ENCODE data around the gene ERBB4. TPM values are rescaled to one million over a fixed set of nuclear protein-coding genes. Genes with fewer than 3 reads are reported as not detected.

ERBB4 gene
- total RNA-seq, 4 donors from 2014 or later = 0.26 to 13.3 (median 2.4) TPM

DNA sequence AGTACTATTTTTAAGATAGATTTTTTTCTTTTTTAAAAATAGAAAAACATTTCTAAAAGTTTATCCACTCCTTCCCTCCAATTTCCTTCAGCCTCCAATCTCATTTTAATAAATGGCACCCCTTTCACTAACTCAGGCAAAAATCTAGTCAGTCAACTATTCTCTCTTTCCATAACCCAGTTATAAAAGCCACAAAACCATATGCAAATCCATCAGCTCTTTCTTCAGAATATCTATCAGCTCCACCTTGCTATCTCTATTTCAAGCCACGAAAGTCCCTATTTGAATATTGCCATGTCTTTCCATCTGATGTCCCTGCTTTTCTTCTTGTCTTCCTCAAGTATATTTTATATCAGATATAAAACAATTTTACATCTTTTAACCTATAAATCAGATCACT, 397.1 kb downstream of the ERBB4 start:
- H3K4me3 ChIP-seq = no peak overlapping the region
- no peak overlapping the region for H3K27ac ChIP-seq
- no peaks in the 10 kb centered on the region for H3K36me3 ChIP-seq
- H3K27me3 ChIP-seq = no peaks in the 10 kb centered on the region
- TF ChIP-seq, protein P1, sequence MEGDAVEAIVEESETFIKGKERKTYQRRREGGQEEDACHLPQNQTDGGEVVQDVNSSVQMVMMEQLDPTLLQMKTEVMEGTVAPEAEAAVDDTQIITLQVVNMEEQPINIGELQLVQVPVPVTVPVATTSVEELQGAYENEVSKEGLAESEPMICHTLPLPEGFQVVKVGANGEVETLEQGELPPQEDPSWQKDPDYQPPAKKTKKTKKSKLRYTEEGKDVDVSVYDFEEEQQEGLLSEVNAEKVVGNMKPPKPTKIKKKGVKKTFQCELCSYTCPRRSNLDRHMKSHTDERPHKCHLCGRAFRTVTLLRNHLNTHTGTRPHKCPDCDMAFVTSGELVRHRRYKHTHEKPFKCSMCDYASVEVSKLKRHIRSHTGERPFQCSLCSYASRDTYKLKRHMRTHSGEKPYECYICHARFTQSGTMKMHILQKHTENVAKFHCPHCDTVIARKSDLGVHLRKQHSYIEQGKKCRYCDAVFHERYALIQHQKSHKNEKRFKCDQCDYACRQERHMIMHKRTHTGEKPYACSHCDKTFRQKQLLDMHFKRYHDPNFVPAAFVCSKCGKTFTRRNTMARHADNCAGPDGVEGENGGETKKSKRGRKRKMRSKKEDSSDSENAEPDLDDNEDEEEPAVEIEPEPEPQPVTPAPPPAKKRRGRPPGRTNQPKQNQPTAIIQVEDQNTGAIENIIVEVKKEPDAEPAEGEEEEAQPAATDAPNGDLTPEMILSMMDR (IDR thresholded peaks at IDR 0.05) = no peak
- no peak for TF ChIP-seq POLR2A (IDR thresholded peaks at IDR 0.05)
- intact Hi-C loops (cut with DNase I; ENCODE audit: low total_unique reads) = no loop called here
- H3K9me3 ChIP-seq = no peaks in the 10 kb centered on the region
- H3K4me1 ChIP-seq = no peaks in the 10 kb centered on the region
- no peak for DNase-seq

DNA sequence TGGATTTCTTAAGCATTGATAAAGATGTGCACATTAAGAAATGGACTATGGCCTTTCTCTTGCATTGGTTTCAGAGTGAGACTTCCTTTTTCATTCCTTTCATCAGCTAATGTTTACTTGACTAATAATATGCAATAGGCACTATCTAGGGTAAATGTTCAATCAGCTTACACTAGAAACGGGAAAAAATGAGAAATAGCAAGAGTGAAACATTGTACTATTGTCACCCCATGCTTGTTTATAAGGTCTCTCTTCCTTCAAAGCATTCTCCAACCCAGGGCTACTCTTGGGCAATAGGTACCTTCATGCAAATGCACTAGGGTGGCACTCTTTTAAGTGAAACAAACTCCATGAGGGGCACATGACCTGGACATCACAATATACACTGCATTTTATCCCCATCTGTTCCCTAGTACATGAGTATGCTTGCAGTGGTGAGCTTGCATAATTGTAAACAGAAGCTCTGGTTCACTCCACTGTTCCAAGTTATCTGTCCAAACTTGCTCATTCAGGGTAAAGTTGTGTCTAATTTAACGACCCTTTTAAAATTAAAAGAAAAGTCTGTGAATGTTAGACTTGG, 402.3 kb downstream of the ERBB4 start:
- intact Hi-C loops (cut with DNase I; ENCODE audit: low total_unique reads) = no loop called here

DNA sequence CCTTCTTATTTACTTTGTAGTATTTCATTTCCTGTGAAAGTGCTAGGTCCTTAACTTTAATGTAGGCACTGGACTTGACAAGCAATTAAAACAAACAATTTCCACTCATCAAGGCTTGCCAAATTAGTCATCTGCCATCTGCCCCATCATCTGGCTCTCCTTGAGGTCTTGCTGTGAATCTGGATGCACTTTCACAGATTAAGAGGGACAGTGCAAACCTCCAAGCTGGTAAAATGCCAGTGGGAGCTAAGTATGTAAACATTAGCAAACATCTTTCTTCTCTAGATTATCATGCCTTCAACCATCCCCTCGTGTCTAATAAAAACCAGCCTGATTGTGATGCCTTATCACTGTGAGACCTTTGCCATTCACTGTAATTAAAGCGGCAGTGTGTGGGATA, 402.9 kb downstream of the ERBB4 start:
- TF ChIP-seq, protein P1 (IDR thresholded peaks at IDR 0.05) = no peak
- no peak for TF ChIP-seq POLR2A (IDR thresholded peaks at IDR 0.05)
- DNase-seq = no peak
- Histone ChIP-seq H3K27ac (no peak overlapping the region), H3K36me3 (no peaks in the 10 kb centered on the region), H3K4me1 (no peaks in the 10 kb centered on the region), H3K9me3 (no peaks in the 10 kb centered on the region), H3K27me3 (no peaks in the 10 kb centered on the region), H3K4me3 (no peak overlapping the region)
- intact Hi-C loops (cut with DNase I; ENCODE audit: low total_unique reads) = no loop called here

More for the DNA sequence above, 402.3 kb downstream of the ERBB4 start:
- no peak for DNase-seq
- no peak overlapping the region for H3K4me3 ChIP-seq
- no peaks in the 10 kb centered on the region for H3K36me3 ChIP-seq
- H3K9me3 ChIP-seq = no peaks in the 10 kb centered on the region
- no peaks in the 10 kb centered on the region for H3K4me1 ChIP-seq
- H3K27ac ChIP-seq = no peak overlapping the region
- no peaks in the 10 kb centered on the region for H3K27me3 ChIP-seq
- no peak for TF ChIP-seq POLR2A (IDR thresholded peaks at IDR 0.05)
- TF ChIP-seq, protein P1 (IDR thresholded peaks at IDR 0.05) = no peak

DNA sequence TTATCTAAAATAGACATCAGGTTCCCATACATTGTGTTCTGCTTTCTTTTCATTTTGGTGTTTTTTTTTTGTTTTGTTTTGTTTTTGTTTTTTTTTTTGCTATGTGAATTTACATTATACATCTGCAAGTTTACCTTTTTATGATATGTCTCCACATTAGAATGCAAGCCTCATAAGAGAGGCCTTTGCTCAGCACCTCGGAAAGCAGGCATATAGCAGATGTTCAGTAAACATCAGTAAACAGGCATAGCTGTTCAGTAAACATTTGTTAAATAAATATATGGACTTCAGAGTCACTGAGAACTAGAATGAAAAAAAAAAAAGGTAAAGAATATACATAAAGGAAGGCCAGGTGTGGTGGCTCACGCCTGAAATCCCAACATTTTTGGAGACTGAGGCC, 405.3 kb downstream of the ERBB4 start:
- no peak overlapping the region for H3K4me3 ChIP-seq
- no peak for TF ChIP-seq POLR2A (IDR thresholded peaks at IDR 0.05)
- TF ChIP-seq, protein P1 (IDR thresholded peaks at IDR 0.05) = no peak
- no peaks in the 10 kb centered on the region for H3K9me3 ChIP-seq
- no peaks in the 10 kb centered on the region for H3K36me3 ChIP-seq
- DNase-seq = no peak
- no peaks in the 10 kb centered on the region for H3K4me1 ChIP-seq
- H3K27ac ChIP-seq = no peak overlapping the region
- no peaks in the 10 kb centered on the region for H3K27me3 ChIP-seq
- intact Hi-C loops (cut with DNase I; ENCODE audit: low total_unique reads) = no loop called here

DNA sequence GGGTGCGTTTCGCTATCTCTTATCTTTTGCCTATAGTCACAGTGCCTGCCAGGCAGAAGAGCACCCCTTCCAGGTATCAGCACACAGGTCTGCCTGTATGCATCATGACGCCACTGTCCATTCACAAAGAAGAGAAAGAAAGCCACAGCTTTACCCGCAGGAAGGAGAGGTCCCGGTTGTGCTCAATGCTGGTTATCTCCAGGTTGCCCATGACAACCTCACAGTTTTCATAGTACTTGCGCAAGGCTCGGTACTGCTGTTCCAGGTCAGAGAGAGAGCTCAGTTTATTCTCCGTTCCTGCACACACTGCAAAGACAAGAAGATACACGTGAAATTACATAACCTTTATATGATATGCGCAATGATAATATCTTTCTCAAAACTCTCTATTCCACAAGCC, 414.0 kb downstream of the ERBB4 start:
- no peaks in the 10 kb centered on the region for H3K4me1 ChIP-seq
- H3K27me3 ChIP-seq = no peaks in the 10 kb centered on the region
- no peaks in the 10 kb centered on the region for H3K9me3 ChIP-seq
- no peak overlapping the region for H3K27ac ChIP-seq
- DNase-seq = no peak
- H3K4me3 ChIP-seq = no peak overlapping the region
- no peaks in the 10 kb centered on the region for H3K36me3 ChIP-seq
- intact Hi-C loops (cut with DNase I; ENCODE audit: low total_unique reads) = no loop called here
- TF ChIP-seq, protein P1 (IDR thresholded peaks at IDR 0.05) = no peak
- TF ChIP-seq POLR2A (IDR thresholded peaks at IDR 0.05) = no peak

Measured in uterus (tissue), 4 donors.